COR-L47 (cell line): ENCODE results near the gene CLRN2.

Experiments used
- DNase-seq: peaks from one replicate; lab custom pipeline; 2025; lab: John Stamatoyannopoulos, UW

CLRN2 gene

GRCh38 chr4:17514865-17515264, at the start of gene CLRN2:
Gene CLRN2, plus strand, starts transcription at chr4:17515165. Its CDS starts 102 bp downstream, at chr4:17515267.
- DNase-seq = no peak

- DNase-seq = peak; percentile 36
These were observed 46.2 kb upstream of the CLRN2 start for GRCh38 chr4:17468619-17469221.

- DNase-seq = no peak
These were observed 44.9 kb upstream of the CLRN2 start for GRCh38 chr4:17469931-17470674.

GRCh38 chr4:17475481-17475880, 39.5 kb upstream of the CLRN2 start:
- DNase-seq = no peak

GRCh38 chr4:17476853-17477252, 38.1 kb upstream of the CLRN2 start:
- DNase-seq = no peak

GRCh38 chr4:17477774-17478472, 37.0 kb upstream of the CLRN2 start:
- no peak for DNase-seq

GRCh38 chr4:17480210-17480927, 34.6 kb upstream of the CLRN2 start:
- no peak for DNase-seq

GRCh38 chr4:17480955-17481354, 34.0 kb upstream of the CLRN2 start:
- DNase-seq = no peak

GRCh38 chr4:17482716-17483115, 32.2 kb upstream of the CLRN2 start:
- no peak for DNase-seq

GRCh38 chr4:17489123-17489522, 25.8 kb upstream of the CLRN2 start:
- no peak for DNase-seq

GRCh38 chr4:17489721-17490120, 25.2 kb upstream of the CLRN2 start:
- DNase-seq = no peak

GRCh38 chr4:17490575-17491059, 24.3 kb upstream of the CLRN2 start:
- no peak for DNase-seq

GRCh38 chr4:17491196-17491595, 23.8 kb upstream of the CLRN2 start:
- no peak for DNase-seq

GRCh38 chr4:17492058-17492741, 22.8 kb upstream of the CLRN2 start:
- DNase-seq = no peak

GRCh38 chr4:17492876-17493275, 22.1 kb upstream of the CLRN2 start:
- DNase-seq = no peak

- DNase-seq = no peak
These were observed 21.3 kb upstream of the CLRN2 start for GRCh38 chr4:17493619-17494018.

GRCh38 chr4:17494258-17495190, 20.4 kb upstream of the CLRN2 start:
- DNase-seq = no peak

GRCh38 chr4:17497890-17498523, 17.0 kb upstream of the CLRN2 start:
- no peak for DNase-seq

GRCh38 chr4:17500574-17500973, 14.4 kb upstream of the CLRN2 start:
- no peak for DNase-seq

GRCh38 chr4:17502756-17503155, 12.2 kb upstream of the CLRN2 start:
- no peak for DNase-seq
